ENCODE measurements around the gene BCAS3.

Gene BCAS3

GRCh38 chr17:61400066-61400716 lies 722.5 kb downstream of the BCAS3 start:
- Histone ChIP-seq H3K4me3 (peak overlapping the region; percentile 84), H3K27ac (peak overlapping the region; percentile 97)
- TF ChIP-seq, protein P1, sequence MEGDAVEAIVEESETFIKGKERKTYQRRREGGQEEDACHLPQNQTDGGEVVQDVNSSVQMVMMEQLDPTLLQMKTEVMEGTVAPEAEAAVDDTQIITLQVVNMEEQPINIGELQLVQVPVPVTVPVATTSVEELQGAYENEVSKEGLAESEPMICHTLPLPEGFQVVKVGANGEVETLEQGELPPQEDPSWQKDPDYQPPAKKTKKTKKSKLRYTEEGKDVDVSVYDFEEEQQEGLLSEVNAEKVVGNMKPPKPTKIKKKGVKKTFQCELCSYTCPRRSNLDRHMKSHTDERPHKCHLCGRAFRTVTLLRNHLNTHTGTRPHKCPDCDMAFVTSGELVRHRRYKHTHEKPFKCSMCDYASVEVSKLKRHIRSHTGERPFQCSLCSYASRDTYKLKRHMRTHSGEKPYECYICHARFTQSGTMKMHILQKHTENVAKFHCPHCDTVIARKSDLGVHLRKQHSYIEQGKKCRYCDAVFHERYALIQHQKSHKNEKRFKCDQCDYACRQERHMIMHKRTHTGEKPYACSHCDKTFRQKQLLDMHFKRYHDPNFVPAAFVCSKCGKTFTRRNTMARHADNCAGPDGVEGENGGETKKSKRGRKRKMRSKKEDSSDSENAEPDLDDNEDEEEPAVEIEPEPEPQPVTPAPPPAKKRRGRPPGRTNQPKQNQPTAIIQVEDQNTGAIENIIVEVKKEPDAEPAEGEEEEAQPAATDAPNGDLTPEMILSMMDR (IDR thresholded peaks at IDR 0.05) = no peak
- DNase-seq (ENCODE audit: low spot score) = no peak

DNA sequence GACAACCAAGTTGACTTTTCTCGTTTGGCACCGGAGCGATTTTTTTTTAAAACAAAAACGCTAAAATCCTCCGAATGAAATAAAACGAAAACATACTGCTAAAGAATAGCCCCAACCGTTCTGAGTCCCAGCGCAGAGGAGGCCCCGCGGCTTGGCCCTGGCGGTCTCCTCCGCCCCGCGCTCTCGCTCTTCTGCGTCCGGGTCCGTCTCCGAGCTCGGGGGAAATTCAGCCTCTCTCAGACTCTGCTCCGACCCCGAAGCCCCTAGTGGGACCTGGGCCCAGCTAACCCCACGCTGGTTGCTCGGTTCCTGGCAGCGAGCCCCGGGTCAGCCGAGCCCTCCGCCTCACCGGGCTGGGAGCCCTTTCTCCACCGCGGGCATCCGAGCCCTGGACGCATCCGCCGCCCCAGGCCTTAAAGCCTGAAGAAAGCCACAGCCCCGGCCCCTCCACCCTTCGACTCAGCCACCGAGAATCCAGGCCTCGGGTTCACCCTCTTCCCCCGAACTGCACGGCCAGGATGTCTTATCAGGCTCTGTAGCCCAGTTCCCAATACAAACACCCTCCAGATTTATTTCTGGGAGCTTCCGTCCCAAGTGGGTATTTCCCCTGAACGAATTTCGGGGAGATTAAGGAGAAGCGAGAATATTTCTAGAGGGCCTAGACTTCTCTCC lies 723.2 kb downstream of the BCAS3 start:
- Histone ChIP-seq H3K4me3 (peak overlapping the region; percentile 84), H3K27ac (peak overlapping the region; percentile 97)
- TF ChIP-seq, protein P1 (IDR thresholded peaks at IDR 0.05) = no peak
- no peak for DNase-seq (ENCODE audit: low spot score)

GRCh38 chr17:61401389-61402072 lies 723.9 kb downstream of the BCAS3 start:
- TF ChIP-seq, protein P1 (IDR thresholded peaks at IDR 0.05) = no peak
- H3K27ac ChIP-seq = peak overlapping the region; percentile 97

GRCh38 chr17:61402073-61402541 lies 724.5 kb downstream of the BCAS3 start:
- TF ChIP-seq, protein P1 (IDR thresholded peaks at IDR 0.05) = no peak
- H3K27ac ChIP-seq = peak overlapping the region; percentile 97
- DNase-seq (ENCODE audit: low spot score) = no peak
- H3K4me3 ChIP-seq = peak overlapping the region; percentile 84

More at GRCh38 chr17:61401389-61402072, 723.9 kb downstream of the BCAS3 start:
- peak overlapping the region; percentile 84 for H3K4me3 ChIP-seq
- DNase-seq (ENCODE audit: low spot score) = no peak

DNA sequence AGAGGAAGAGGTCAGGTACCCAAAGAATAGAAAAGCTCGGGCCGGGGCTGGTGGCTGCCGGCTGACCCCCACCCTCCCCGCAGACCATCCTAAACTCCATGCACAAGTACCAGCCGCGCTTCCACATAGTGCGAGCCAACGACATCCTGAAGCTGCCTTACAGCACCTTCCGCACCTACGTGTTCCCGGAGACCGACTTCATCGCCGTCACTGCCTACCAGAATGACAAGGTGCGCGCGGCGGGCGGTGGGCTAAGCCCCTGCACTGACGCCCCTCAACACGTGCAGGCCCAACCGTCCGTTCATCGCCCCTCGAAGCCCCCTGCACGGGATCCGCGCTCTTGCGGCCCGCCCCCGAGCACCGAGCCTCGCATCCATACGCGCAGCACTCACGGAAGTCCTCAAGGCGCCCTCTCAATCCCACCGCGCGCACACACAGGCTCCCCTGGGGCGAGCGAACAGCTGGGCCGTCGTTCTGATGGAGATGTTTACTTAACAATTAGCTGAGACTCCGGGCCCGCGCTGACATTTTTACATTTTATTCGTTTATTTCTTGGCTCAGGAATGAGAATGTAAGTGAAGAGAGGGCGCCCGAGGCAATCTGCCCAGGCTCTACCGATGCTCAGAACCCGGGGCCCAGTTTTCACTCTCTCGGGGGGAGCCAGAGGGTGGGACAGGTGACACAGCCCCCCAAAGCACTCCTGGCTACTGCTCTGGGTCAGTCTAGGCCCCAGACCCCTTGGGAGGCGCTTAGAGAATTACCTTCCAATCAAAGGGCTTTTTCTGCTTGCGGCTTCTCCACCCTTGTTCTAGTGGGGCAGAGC lies 725.5 kb downstream of the BCAS3 start:
- TF ChIP-seq, protein P1 (IDR thresholded peaks at IDR 0.05) = peak; percentile 15
- H3K27ac ChIP-seq = peak overlapping the region; percentile 97 to 99
- H3K4me3 ChIP-seq = peak overlapping the region; percentile 84
- DNase-seq (ENCODE audit: low spot score) = no peak

DNA sequence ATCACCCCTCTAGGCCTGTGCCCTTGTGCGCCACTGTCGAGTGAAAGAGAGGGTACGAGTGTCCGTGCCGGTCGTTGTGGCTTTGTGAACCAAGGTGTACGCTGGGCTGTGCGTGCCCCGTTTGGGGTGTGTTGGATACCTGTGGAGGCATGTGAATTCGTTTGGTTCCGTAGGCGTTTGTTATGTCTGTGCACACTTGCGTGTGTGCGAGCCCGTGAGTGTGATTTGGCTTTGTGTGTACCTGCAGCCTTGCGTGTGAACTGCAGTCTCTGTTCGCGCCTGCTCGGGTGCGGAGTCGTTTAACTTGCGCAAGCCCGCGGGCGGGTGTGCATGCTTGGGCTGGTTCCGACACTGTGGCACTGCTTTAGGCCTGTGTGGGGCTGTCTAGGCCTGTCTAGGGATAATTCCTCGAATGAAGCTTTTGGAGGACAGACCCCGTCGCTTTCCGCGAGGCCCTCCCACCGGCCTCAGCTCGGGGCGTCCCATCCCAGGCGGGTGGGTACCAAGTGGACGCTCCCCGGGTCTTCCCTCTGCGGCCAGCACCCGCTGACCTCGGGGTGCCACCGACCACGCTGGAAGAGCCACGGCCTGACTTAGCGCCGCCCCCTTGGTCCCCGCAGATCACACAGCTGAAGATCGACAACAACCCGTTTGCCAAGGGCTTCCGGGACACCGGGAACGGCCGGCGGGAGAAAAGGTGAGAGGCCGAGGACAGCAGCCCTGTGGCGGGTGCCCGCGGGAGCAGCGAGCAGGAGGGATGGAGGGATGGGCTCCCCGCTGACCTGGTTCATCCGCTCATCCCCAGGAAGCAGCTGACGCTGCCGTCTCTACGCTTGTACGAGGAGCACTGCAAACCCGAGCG lies 726.4 kb downstream of the BCAS3 start:
- Histone ChIP-seq H3K4me3 (peak overlapping the region; percentile 84), H3K27ac (peak overlapping the region; percentile 97 to 99)
- DNase-seq (ENCODE audit: low spot score) = no peak
- TF ChIP-seq, protein P1 (IDR thresholded peaks at IDR 0.05) = no peak
